Esophagus muscularis mucosa (tissue), 3 donors: ENCODE data around the gene LPCAT1.

Experiments
- POLR2A ChIP-seq: fragments of 450-650 bp; IDR thresholded peaks from one replicate; pipeline ENCODE4 v1.6.1; 2017; ENCODE audit warnings: antibody characterized with exemption, moderate library complexity, mild to moderate bottlenecking, low read depth
- TF ChIP-seq, protein P1 (sequence below), 3 experiments: fragments of 200-600 bp in 2 of 3; fragments of 450-650 bp in 1 of 3; sonication (generic) in 2 of 3; IDR thresholded peaks; one replicate each; pipeline ENCODE4 v1.5.1; 2017 to 2019; ENCODE audit warnings: antibody characterized with exemption in 3 of 3, mild to moderate bottlenecking in 2 of 3, moderate library complexity in 1 of 3

DNA sequence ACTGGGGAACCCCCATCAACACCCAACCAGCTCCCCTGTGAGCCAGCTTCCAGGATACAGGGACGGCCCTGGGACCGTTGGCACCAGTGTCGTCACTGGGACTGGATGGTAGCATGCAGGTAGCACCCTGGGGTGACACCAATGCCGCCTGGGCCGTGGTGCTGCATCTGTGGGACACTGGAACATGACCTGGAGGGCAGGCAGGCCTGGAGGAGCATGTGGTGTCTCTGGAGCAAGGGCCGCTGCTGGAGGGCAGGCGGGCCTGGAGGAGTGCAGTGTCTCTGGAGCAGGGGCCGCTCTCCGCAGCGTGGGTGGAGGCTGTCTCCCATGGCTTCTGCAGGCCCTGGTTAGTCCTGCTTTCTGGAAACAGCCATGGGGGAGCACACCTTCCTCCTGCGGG lies 13.1 kb downstream of the LPCAT1 start:
- TF ChIP-seq POLR2A, result no peak
- TF ChIP-seq, protein P1, sequence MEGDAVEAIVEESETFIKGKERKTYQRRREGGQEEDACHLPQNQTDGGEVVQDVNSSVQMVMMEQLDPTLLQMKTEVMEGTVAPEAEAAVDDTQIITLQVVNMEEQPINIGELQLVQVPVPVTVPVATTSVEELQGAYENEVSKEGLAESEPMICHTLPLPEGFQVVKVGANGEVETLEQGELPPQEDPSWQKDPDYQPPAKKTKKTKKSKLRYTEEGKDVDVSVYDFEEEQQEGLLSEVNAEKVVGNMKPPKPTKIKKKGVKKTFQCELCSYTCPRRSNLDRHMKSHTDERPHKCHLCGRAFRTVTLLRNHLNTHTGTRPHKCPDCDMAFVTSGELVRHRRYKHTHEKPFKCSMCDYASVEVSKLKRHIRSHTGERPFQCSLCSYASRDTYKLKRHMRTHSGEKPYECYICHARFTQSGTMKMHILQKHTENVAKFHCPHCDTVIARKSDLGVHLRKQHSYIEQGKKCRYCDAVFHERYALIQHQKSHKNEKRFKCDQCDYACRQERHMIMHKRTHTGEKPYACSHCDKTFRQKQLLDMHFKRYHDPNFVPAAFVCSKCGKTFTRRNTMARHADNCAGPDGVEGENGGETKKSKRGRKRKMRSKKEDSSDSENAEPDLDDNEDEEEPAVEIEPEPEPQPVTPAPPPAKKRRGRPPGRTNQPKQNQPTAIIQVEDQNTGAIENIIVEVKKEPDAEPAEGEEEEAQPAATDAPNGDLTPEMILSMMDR (IDR thresholded peaks at IDR 0.05), result no peak
